Measurements from ENCODE around the gene PPDPF.

The PPDPF gene

GRCh38 chr20:63539092-63539430 lies 18.5 kb downstream of the PPDPF start:
- DNase-seq = no peak

GRCh38 chr20:63539441-63540370 lies 19.1 kb downstream of the PPDPF start:
- DNase-seq = no peak

- no peak for DNase-seq
These were observed 20.0 kb downstream of the PPDPF start for GRCh38 chr20:63540417-63541186.

GRCh38 chr20:63541371-63541770 lies 20.8 kb downstream of the PPDPF start:
- DNase-seq = no peak

- DNase-seq = no peak
These were observed 21.5 kb downstream of the PPDPF start for GRCh38 chr20:63542031-63542559.

- no peak for DNase-seq
These were observed 22.1 kb downstream of the PPDPF start for GRCh38 chr20:63542696-63543095.

GRCh38 chr20:63543131-63543530 lies 22.6 kb downstream of the PPDPF start:
- no peak for DNase-seq

- no peak for DNase-seq
These were observed 23.2 kb downstream of the PPDPF start for GRCh38 chr20:63543733-63544132.

GRCh38 chr20:63544241-63544957 lies 23.8 kb downstream of the PPDPF start:
- DNase-seq = no peak

- no peak for DNase-seq
These were observed 24.5 kb downstream of the PPDPF start for GRCh38 chr20:63544958-63545516.

- no peak for DNase-seq
These were observed 25.2 kb downstream of the PPDPF start for GRCh38 chr20:63545814-63546213.

- no peak for DNase-seq
These were observed 25.8 kb downstream of the PPDPF start for GRCh38 chr20:63546256-63546955.

GRCh38 chr20:63546956-63547724 lies 26.6 kb downstream of the PPDPF start:
- DNase-seq = no peak

GRCh38 chr20:63547725-63548480 lies 27.3 kb downstream of the PPDPF start, which contains the start of gene SRMS:
Gene SRMS (minus strand): TSS chr20:63547749. CDS start chr20:63547463, 286 bp downstream.
- no peak for DNase-seq

- no peak for DNase-seq
These were observed 28.0 kb downstream of the PPDPF start for GRCh38 chr20:63548542-63548941.

- no peak for DNase-seq
These were observed 28.5 kb downstream of the PPDPF start for GRCh38 chr20:63549019-63549418.

- DNase-seq = no peak
These were observed 29.2 kb downstream of the PPDPF start for GRCh38 chr20:63549679-63550282.

GRCh38 chr20:63551068-63551467 lies 30.5 kb downstream of the PPDPF start:
- DNase-seq = no peak

- DNase-seq = peak; percentile 81
These were observed 32.1 kb downstream of the PPDPF start for GRCh38 chr20:63552481-63553249.

Data from central memory CD4-positive, alpha-beta T cell (primary cell).